Trophoblast cell (in vitro differentiated cells and primary cell): ENCODE measurements around the gene ENTREP1.

Source experiments
- DNase-seq, 2 donors: peaks; one replicate each; pipeline ENCODE4 v3.0.0-alpha.2; 2016
- H2AFZ ChIP-seq: 2 replicates; pipeline ENCODE4 v1.6.1; 2013; ENCODE audit warnings: low read length, moderate library complexity, mild to moderate bottlenecking; ENCODE audit not compliant: insufficient read depth, poor library complexity
- H2AK5ac ChIP-seq: 2 replicates; pipeline ENCODE4 v1.6.1; 2013; ENCODE audit warnings: mild to moderate bottlenecking, low read length
- H2BK120ac ChIP-seq: 2 replicates; pipeline ENCODE4 v1.6.1; 2013; ENCODE audit warnings: low read length, mild to moderate bottlenecking, moderate library complexity; ENCODE audit not compliant: insufficient read depth, poor library complexity
- H2BK12ac ChIP-seq: 2 replicates; pipeline ENCODE4 v1.6.1; 2013; ENCODE audit warnings: mild to moderate bottlenecking, low read length, moderate library complexity
- H2BK5ac ChIP-seq: 2 replicates; pipeline ENCODE4 v1.6.1; 2013; ENCODE audit warnings: low read length, low read depth, moderate library complexity, mild to moderate bottlenecking; ENCODE audit not compliant: poor library complexity
- H3K14ac ChIP-seq: 2 replicates; pipeline ENCODE4 v1.6.1; 2013; ENCODE audit warnings: mild to moderate bottlenecking, low read length
- H3K18ac ChIP-seq: 2 replicates; pipeline ENCODE4 v1.6.1; 2013; ENCODE audit warnings: mild to moderate bottlenecking, low read length
- H3K23ac ChIP-seq: 2 replicates; pipeline ENCODE4 v1.6.1; 2013; ENCODE audit warnings: low read length
- H3K27ac ChIP-seq: 2 replicates; pipeline ENCODE4 v1.5.1; 2013; ENCODE audit warnings: low read depth, mild to moderate bottlenecking, inconsistent platforms, low read length, moderate library complexity
- H3K27me3 ChIP-seq: 2 replicates; pipeline ENCODE4 v1.6.1; 2013; ENCODE audit warnings: inconsistent platforms, mild to moderate bottlenecking, low read length, moderate library complexity; ENCODE audit not compliant: insufficient read depth
- H3K36me3 ChIP-seq, 2 experiments: 1 replicate in 1 of 2; 2 replicates in 1 of 2; pipeline ENCODE4 v1.6.1; 2013; ENCODE audit warnings: low read length in 2 of 2, mild to moderate bottlenecking in 2 of 2, moderate library complexity in 1 of 2; ENCODE audit not compliant: insufficient read depth in 2 of 2, control insufficient read depth in 1 of 2
- H3K4ac ChIP-seq: 2 replicates; pipeline ENCODE4 v1.6.1; 2013; ENCODE audit warnings: low read depth, mild to moderate bottlenecking, low read length, moderate library complexity
- H3K4me1 ChIP-seq, 2 experiments: 1 replicate in 1 of 2; 2 replicates in 1 of 2; pipeline ENCODE4 v1.6.1; 2013; ENCODE audit warnings: low read length in 2 of 2, mild to moderate bottlenecking in 2 of 2, moderate library complexity in 1 of 2; ENCODE audit not compliant: insufficient read depth in 2 of 2, control insufficient read depth in 1 of 2
- H3K4me2 ChIP-seq: 2 replicates; pipeline ENCODE4 v1.6.1; 2013; ENCODE audit warnings: inconsistent platforms, mild to moderate bottlenecking, low read length, moderate library complexity
- H3K4me3 ChIP-seq: 2 replicates; pipeline ENCODE4 v1.5.1; 2013; ENCODE audit warnings: mild to moderate bottlenecking, low read depth, low read length, inconsistent platforms
- H3K79me1 ChIP-seq: one replicate; pipeline ENCODE4 v1.6.1; 2013; ENCODE audit warnings: low read length
- H3K79me2 ChIP-seq: 2 replicates; pipeline ENCODE4 v1.6.1; 2013; ENCODE audit warnings: low read length, mild to moderate bottlenecking; ENCODE audit not compliant: control insufficient read depth, insufficient read depth, poor library complexity
- H3K9ac ChIP-seq: 2 replicates; pipeline ENCODE4 v1.6.1; 2013; ENCODE audit warnings: mild to moderate bottlenecking, low read length
- H3K9me3 ChIP-seq: 2 replicates; pipeline ENCODE4 v1.6.1; 2013; ENCODE audit warnings: low read depth, mild to moderate bottlenecking, control low read depth, inconsistent platforms, low read length; ENCODE audit not compliant: insufficient read depth
- H4K12ac ChIP-seq: 2 replicates; pipeline ENCODE4 v1.6.1; 2013; ENCODE audit warnings: low read depth, mild to moderate bottlenecking, low read length, moderate library complexity
- H4K8ac ChIP-seq: 2 replicates; pipeline ENCODE4 v1.6.1; 2013; ENCODE audit warnings: low read depth, mild to moderate bottlenecking, low read length, moderate library complexity
- H4K91ac ChIP-seq: one replicate; pipeline ENCODE4 v1.6.1; 2013; ENCODE audit warnings: low read depth, mild to moderate bottlenecking, low read length, moderate library complexity
- WGBS: extraction: QIAGEN DNeasy Blood & Tissue Kit; methylation state at CpG from one replicate; pipeline ENCODE4 v1.1.7; 2013; ENCODE audit warnings: missing lambda C conversion rate; ENCODE audit not compliant: insufficient read length, insufficient coverage; ENCODE audit errors: extremely low coverage; 5-methylcytosine and 5-hydroxymethylcytosine counted together

The ENTREP1 gene

GRCh38 chr9:69392826-69393225, 67.8 kb downstream of the ENTREP1 start:
- Histone ChIP-seq H4K8ac (no peak overlapping the region), H2BK12ac (no peak overlapping the region)
- WGBS = no CpG with 5 or more reads among the region's 5 CpGs

DNA sequence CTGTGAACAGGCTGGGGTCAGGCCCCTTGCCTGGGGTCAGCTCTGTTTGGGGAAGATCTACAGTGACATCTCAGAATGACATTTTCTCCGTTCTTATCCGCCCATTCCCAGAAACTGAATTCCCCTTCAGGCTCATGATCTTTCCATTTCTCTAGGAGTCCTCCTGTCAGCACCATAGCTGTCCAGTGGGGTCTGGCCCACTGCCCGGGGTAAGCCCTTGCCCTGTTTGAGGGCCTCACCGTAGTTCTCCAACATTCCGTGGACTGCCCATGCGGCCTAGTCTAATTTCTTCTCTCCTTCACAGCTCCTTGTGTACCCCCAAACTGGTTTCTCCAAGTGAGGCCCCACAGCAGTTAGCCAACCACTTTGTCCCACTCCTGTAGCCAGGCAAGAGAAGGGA, 68.4 kb downstream of the ENTREP1 start:
- DNase-seq = no peak
- no peak overlapping the region for H3K4me2 ChIP-seq
- H4K12ac ChIP-seq = no peak overlapping the region
- H3K27ac ChIP-seq = no peak overlapping the region
- no peak overlapping the region for H3K9ac ChIP-seq
- H2AFZ ChIP-seq = no peak overlapping the region
- peaks cover 0 to 2% of the 10 kb centered on the region in 2 experiments for H3K36me3 ChIP-seq
- no peak overlapping the region for H3K4ac ChIP-seq
- no CpG with 5 or more reads among the region's 6 CpGs for WGBS
- no peak overlapping the region for H4K8ac ChIP-seq
- H3K4me3 ChIP-seq = no peak overlapping the region
- H3K14ac ChIP-seq = no peak overlapping the region
- no peak overlapping the region for H2BK12ac ChIP-seq
- no peak overlapping the region for H2BK120ac ChIP-seq
- H3K18ac ChIP-seq = no peak overlapping the region
- no peak overlapping the region for H3K23ac ChIP-seq
- H3K79me2 ChIP-seq = no peaks in the 10 kb centered on the region
- H2BK5ac ChIP-seq = no peak overlapping the region
- no peaks in the 10 kb centered on the region for H3K79me1 ChIP-seq
- no peak overlapping the region for H2AK5ac ChIP-seq
- no peaks in the 10 kb centered on the region for H3K27me3 ChIP-seq
- H3K9me3 ChIP-seq = peaks cover 2% of the 10 kb centered on the region
- no peak overlapping the region for H4K91ac ChIP-seq
- H3K4me1 ChIP-seq = peaks cover 6% of the 10 kb centered on the region in 2 experiments

More at GRCh38 chr9:69392826-69393225, 67.8 kb downstream of the ENTREP1 start:
- no peak overlapping the region for H3K14ac ChIP-seq
- no peaks in the 10 kb centered on the region for H3K79me2 ChIP-seq
- no peak overlapping the region for H3K4ac ChIP-seq
- DNase-seq = no peak
- H4K91ac ChIP-seq = no peak overlapping the region
- H2AFZ ChIP-seq = no peak overlapping the region
- peaks cover under 1% of the 10 kb centered on the region for H3K9me3 ChIP-seq
- no peak overlapping the region for H2BK120ac ChIP-seq
- H3K4me1 ChIP-seq = peaks cover 6% of the 10 kb centered on the region in 2 experiments
- H3K36me3 ChIP-seq = peaks cover 2% of the 10 kb centered on the region in 2 experiments
- H3K18ac ChIP-seq = no peak overlapping the region
- no peak overlapping the region for H3K27ac ChIP-seq
- no peak overlapping the region for H2BK5ac ChIP-seq
- no peak overlapping the region for H2AK5ac ChIP-seq
- no peaks in the 10 kb centered on the region for H3K79me1 ChIP-seq
- H3K23ac ChIP-seq = no peak overlapping the region
- no peak overlapping the region for H3K9ac ChIP-seq
- H3K4me3 ChIP-seq = no peak overlapping the region
- no peak overlapping the region for H4K12ac ChIP-seq
- H3K4me2 ChIP-seq = no peak overlapping the region
- H3K27me3 ChIP-seq = no peaks in the 10 kb centered on the region

- no peaks in the 10 kb centered on the region for H3K79me1 ChIP-seq
- H3K4me2 ChIP-seq = no peak overlapping the region
- no peaks in the 10 kb centered on the region for H3K79me2 ChIP-seq
- H3K4me3 ChIP-seq = no peak overlapping the region
- no peaks in the 10 kb centered on the region for H3K27me3 ChIP-seq
- H2AK5ac ChIP-seq = no peak overlapping the region
- no peak for DNase-seq
- H2BK12ac ChIP-seq = no peak overlapping the region
- H3K23ac ChIP-seq = no peak overlapping the region
- no peak overlapping the region for H4K91ac ChIP-seq
- H3K27ac ChIP-seq = no peak overlapping the region
- peaks cover 2 to 3% of the 10 kb centered on the region in 2 experiments for H3K4me1 ChIP-seq
- H2BK120ac ChIP-seq = no peak overlapping the region
- H3K36me3 ChIP-seq = peaks cover 0 to 2% of the 10 kb centered on the region in 2 experiments
- no peak overlapping the region for H3K18ac ChIP-seq
- no peak overlapping the region for H4K12ac ChIP-seq
- H4K8ac ChIP-seq = no peak overlapping the region
- H3K14ac ChIP-seq = no peak overlapping the region
- H2AFZ ChIP-seq = no peak overlapping the region
- H3K9ac ChIP-seq = no peak overlapping the region
- no peak overlapping the region for H3K4ac ChIP-seq
- peaks cover 2% of the 10 kb centered on the region for H3K9me3 ChIP-seq
- WGBS = no CpG with 5 or more reads among the region's 5 CpGs
- no peak overlapping the region for H2BK5ac ChIP-seq
Measured at GRCh38 chr9:69395718-69396117, 70.7 kb downstream of the ENTREP1 start.

GRCh38 chr9:69396759-69397158, 71.7 kb downstream of the ENTREP1 start:
- Histone ChIP-seq H3K27ac (no peak overlapping the region), H2BK5ac (no peak overlapping the region), H3K18ac (no peak overlapping the region), H2BK12ac (no peak overlapping the region), H2AFZ (no peak overlapping the region), H4K8ac (no peak overlapping the region), H3K4me1 (peaks cover 0 to 3% of the 10 kb centered on the region in 2 experiments), H3K23ac (no peak overlapping the region), H3K79me2 (no peaks in the 10 kb centered on the region), H3K79me1 (no peaks in the 10 kb centered on the region), H3K14ac (no peak overlapping the region), H3K36me3 (peaks cover 0 to 2% of the 10 kb centered on the region in 2 experiments), H3K4me3 (no peak overlapping the region), H4K91ac (no peak overlapping the region), H3K9me3 (peaks cover 2% of the 10 kb centered on the region), H4K12ac (no peak overlapping the region), H3K27me3 (no peaks in the 10 kb centered on the region), H2BK120ac (no peak overlapping the region), H3K4ac (no peak overlapping the region), H3K4me2 (no peak overlapping the region), H2AK5ac (no peak overlapping the region), H3K9ac (no peak overlapping the region)
- WGBS = no CpG with 5 or more reads among the region's 2 CpGs
- peak in 1 of 2 donors; percentile 30 for DNase-seq
